ENCODE measurements around the gene FBN1.

- no peak for TF ChIP-seq EZH2 (IDR thresholded peaks at IDR 0.05; ENCODE audit: low read length, unreplicated experiment)
- TF ChIP-seq, protein P1, sequence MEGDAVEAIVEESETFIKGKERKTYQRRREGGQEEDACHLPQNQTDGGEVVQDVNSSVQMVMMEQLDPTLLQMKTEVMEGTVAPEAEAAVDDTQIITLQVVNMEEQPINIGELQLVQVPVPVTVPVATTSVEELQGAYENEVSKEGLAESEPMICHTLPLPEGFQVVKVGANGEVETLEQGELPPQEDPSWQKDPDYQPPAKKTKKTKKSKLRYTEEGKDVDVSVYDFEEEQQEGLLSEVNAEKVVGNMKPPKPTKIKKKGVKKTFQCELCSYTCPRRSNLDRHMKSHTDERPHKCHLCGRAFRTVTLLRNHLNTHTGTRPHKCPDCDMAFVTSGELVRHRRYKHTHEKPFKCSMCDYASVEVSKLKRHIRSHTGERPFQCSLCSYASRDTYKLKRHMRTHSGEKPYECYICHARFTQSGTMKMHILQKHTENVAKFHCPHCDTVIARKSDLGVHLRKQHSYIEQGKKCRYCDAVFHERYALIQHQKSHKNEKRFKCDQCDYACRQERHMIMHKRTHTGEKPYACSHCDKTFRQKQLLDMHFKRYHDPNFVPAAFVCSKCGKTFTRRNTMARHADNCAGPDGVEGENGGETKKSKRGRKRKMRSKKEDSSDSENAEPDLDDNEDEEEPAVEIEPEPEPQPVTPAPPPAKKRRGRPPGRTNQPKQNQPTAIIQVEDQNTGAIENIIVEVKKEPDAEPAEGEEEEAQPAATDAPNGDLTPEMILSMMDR (conservative IDR thresholded peaks at IDR 0.05; ENCODE audit: low read depth, low read length) = no peak
- no peak for TF ChIP-seq EZH2phosphoT487 (IDR thresholded peaks at IDR 0.05; ENCODE audit: borderline replicate concordance, low read length)
These were observed 112.6 kb downstream of the FBN1 start for GRCh38 chr15:48532946-48533345.
